PC-9 (cell line): ENCODE measurements around the gene MATN1. TPM values are rescaled to one million over a fixed set of nuclear protein-coding genes. Genes with fewer than 3 reads are reported as not detected.

Source experiments
- BruUV-seq: library from RNA; stranded (reverse); fragments of 400-500 nt; replicated peaks from 2 replicates; lab custom pipeline; 2021; lab: Mats Ljungman, UMichigan
- CTCF ChIA-PET: fragments of 300-600 bp; sonication (Branson Sonifier 250); formaldehyde crosslinking; loops from one replicate; lab custom pipeline; 2022; ENCODE audit warnings: antibody characterized with exemption; lab: Charles Lee
- POLR2A ChIA-PET: fragments of 300-600 bp; sonication (Branson Sonifier 250); formaldehyde crosslinking; loops from one replicate; lab custom pipeline; 2022; ENCODE audit warnings: antibody characterized with exemption; ENCODE audit not compliant: unreplicated experiment; lab: Charles Lee
- DNase-seq, 2 experiments: peaks; one replicate each; pipeline versions ENCODE4 v3.0.0 to v3.0.0-alpha.2; 2015 to 2022; ENCODE audit warnings: mixed read lengths in 1 of 2
- H2AFZ ChIP-seq: fragments of 200-600 bp; sonication (generic); 2 replicates; pipeline ENCODE4 v1.8.1; 2017; ENCODE audit warnings: antibody characterized with exemption
- H3F3A ChIP-seq: fragments of 200-600 bp; sonication (generic); 2 replicates; pipeline ENCODE4 v1.8.1; 2017; ENCODE audit warnings: antibody characterized with exemption, mild to moderate bottlenecking, low read depth; ENCODE audit not compliant: insufficient read depth
- H3K27ac ChIP-seq: fragments of 200-600 bp; sonication (generic); 2 replicates; pipeline ENCODE4 v1.6.1; 2016; ENCODE audit warnings: mixed run types
- H3K27me3 ChIP-seq: fragments of 200-600 bp; sonication (generic); 2 replicates; pipeline ENCODE4 v1.6.1; 2016; ENCODE audit warnings: low read depth, mixed run types; ENCODE audit not compliant: insufficient read depth
- H3K36me3 ChIP-seq: fragments of 200-600 bp; sonication (generic); 2 replicates; pipeline ENCODE4 v1.6.1; 2016; ENCODE audit warnings: low read depth, mixed run types
- H3K4me1 ChIP-seq: fragments of 200-600 bp; sonication (generic); replicated peaks from 2 replicates; pipeline ENCODE4 v1.6.1; 2016; ENCODE audit warnings: mixed run types; ENCODE audit not compliant: insufficient read depth
- H3K4me2 ChIP-seq: fragments of 200-600 bp; sonication (generic); 2 replicates; pipeline ENCODE4 v1.6.1; 2017; ENCODE audit warnings: mixed run types
- H3K4me3 ChIP-seq: fragments of 200-600 bp; sonication (generic); 2 replicates; pipeline ENCODE4 v1.6.1; 2016; ENCODE audit warnings: mixed run types
- H3K79me2 ChIP-seq: fragments of 200-600 bp; sonication (generic); 2 replicates; pipeline ENCODE4 v1.6.1; 2017; ENCODE audit warnings: low read depth, mixed run types
- H3K9me2 ChIP-seq: fragments of 200-600 bp; sonication (generic); 2 replicates; pipeline ENCODE4 v1.8.1; 2017; ENCODE audit warnings: mild to moderate bottlenecking; ENCODE audit not compliant: insufficient read depth
- H3K9me3 ChIP-seq: fragments of 200-600 bp; sonication (generic); 2 replicates; pipeline ENCODE4 v1.8.1; 2016; ENCODE audit warnings: low read depth; ENCODE audit not compliant: insufficient read depth
- H4K20me1 ChIP-seq: fragments of 200-600 bp; sonication (generic); 2 replicates; pipeline ENCODE4 v1.8.1; 2017; ENCODE audit not compliant: insufficient read depth
- EZH2 ChIP-seq: fragments of 200-600 bp; sonication (generic); IDR thresholded peaks from 2 replicates; pipeline ENCODE4 v1.8.0; 2017; ENCODE audit warnings: antibody characterized with exemption, low read depth
- intact Hi-C: fragments of 100-400 bp; cut with micrococcal nuclease; formaldehyde crosslinking; loops from one replicate; pipeline ENCODE4 v1.10.0; 2022; ENCODE audit not compliant: unreplicated experiment
- total RNA-seq: library from RNA; stranded (reverse); gene quantifications from 2 replicates; pipeline ENCODE4 v1.2.3, GENCODE V29; 2021
- TF ChIP-seq, protein P1 (sequence below): fragments of 200-600 bp; sonication (generic); conservative IDR thresholded peaks from 2 replicates; pipeline ENCODE4 v1.6.1; 2017; ENCODE audit warnings: mixed run types, antibody characterized with exemption, mild to moderate bottlenecking, moderate library complexity

Gene MATN1
- total RNA-seq, 1 experiment from 2014 or later: 0.37 TPM

DNA sequence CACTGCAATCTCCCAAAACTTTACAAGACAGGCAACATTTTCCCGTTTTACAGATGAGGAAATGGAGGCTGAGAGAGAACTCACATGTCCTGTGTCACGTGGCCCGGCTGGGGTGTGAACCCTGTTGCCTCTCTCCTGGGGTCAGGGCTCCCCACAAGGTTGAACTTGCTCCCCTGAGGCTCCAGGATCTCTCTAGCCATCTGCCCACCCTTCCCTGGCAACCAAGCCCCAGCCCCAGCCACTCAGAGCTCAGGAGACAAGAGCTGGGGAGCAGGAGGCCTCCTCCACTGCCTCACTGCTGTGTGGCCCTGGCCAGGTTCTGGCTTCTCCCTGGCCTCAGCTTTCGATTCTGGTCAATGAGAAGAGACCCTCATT is 22.4 kb upstream of the MATN1 start:
- ChIA-PET CTCF (no interaction called here), POLR2A (no interaction called here)
- Histone ChIP-seq H3K4me2 (no peak overlapping the region), H3K9me2 (no peaks in the 10 kb centered on the region), H3K27ac (no peak overlapping the region), H3K27me3 (no peaks in the 10 kb centered on the region), H3K36me3 (no peaks in the 10 kb centered on the region), H3F3A (no peaks in the 10 kb centered on the region), H3K9me3 (no peaks in the 10 kb centered on the region), H3K79me2 (no peaks in the 10 kb centered on the region), H3K4me1 (peaks cover 18% of the 10 kb centered on the region), H3K4me3 (no peak overlapping the region), H2AFZ (no peak overlapping the region), H4K20me1 (no peaks in the 10 kb centered on the region)
- DNase-seq: no peak
- no TSS peak for BruUV-seq
- TF ChIP-seq EZH2: no peak
- TF ChIP-seq, protein P1, sequence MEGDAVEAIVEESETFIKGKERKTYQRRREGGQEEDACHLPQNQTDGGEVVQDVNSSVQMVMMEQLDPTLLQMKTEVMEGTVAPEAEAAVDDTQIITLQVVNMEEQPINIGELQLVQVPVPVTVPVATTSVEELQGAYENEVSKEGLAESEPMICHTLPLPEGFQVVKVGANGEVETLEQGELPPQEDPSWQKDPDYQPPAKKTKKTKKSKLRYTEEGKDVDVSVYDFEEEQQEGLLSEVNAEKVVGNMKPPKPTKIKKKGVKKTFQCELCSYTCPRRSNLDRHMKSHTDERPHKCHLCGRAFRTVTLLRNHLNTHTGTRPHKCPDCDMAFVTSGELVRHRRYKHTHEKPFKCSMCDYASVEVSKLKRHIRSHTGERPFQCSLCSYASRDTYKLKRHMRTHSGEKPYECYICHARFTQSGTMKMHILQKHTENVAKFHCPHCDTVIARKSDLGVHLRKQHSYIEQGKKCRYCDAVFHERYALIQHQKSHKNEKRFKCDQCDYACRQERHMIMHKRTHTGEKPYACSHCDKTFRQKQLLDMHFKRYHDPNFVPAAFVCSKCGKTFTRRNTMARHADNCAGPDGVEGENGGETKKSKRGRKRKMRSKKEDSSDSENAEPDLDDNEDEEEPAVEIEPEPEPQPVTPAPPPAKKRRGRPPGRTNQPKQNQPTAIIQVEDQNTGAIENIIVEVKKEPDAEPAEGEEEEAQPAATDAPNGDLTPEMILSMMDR: no peak
- intact Hi-C loops: no loop called here

DNA sequence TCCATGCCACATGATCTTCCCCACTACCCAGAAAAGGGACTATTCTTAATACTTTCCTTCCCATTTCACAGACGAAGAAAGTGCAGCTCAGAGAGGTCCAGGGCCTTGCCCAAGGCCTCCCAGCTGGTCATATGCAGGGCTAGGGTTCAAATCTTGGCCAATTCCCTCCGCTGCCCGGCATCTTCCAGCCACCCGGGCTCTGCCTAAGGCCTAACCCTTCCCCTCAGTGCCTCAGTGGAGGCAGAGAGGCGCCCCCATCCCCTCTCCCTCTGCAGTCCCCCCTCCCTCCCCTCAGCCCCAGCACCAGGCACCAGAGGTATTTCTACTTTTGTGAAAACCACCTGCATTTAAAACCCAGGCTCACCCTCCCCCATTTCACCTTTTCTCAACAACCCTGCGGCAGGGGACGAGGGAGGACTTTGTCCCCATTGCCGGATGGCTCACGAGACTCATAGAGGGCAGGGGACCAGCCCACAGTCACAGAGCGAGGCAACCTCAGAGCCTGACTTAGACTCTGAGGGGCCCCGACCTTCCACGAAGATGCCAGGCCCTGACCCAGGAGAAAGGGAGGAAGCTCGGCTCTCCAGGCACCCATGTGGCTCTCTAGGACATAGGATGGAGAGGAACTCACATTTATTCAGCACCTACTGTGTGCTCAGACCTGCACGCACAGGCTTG is 21.9 kb upstream of the MATN1 start:
- no peak overlapping the region for H3K4me3 ChIP-seq
- CTCF ChIA-PET: no interaction called here
- no peaks in the 10 kb centered on the region for H3K9me3 ChIP-seq
- no peak overlapping the region for H2AFZ ChIP-seq
- no peaks in the 10 kb centered on the region for H3F3A ChIP-seq
- H3K4me2 ChIP-seq: no peak overlapping the region
- POLR2A ChIA-PET: no interaction called here
- intact Hi-C loops: no loop called here
- no peaks in the 10 kb centered on the region for H3K79me2 ChIP-seq
- DNase-seq: no peak
- no peaks in the 10 kb centered on the region for H3K36me3 ChIP-seq
- no peaks in the 10 kb centered on the region for H3K9me2 ChIP-seq
- H3K27ac ChIP-seq: no peak overlapping the region
- TF ChIP-seq EZH2: no peak
- TF ChIP-seq, protein P1: no peak
- no peaks in the 10 kb centered on the region for H3K27me3 ChIP-seq
- BruUV-seq: no TSS peak
- H3K4me1 ChIP-seq: peaks cover 20% of the 10 kb centered on the region
- H4K20me1 ChIP-seq: no peaks in the 10 kb centered on the region

DNA sequence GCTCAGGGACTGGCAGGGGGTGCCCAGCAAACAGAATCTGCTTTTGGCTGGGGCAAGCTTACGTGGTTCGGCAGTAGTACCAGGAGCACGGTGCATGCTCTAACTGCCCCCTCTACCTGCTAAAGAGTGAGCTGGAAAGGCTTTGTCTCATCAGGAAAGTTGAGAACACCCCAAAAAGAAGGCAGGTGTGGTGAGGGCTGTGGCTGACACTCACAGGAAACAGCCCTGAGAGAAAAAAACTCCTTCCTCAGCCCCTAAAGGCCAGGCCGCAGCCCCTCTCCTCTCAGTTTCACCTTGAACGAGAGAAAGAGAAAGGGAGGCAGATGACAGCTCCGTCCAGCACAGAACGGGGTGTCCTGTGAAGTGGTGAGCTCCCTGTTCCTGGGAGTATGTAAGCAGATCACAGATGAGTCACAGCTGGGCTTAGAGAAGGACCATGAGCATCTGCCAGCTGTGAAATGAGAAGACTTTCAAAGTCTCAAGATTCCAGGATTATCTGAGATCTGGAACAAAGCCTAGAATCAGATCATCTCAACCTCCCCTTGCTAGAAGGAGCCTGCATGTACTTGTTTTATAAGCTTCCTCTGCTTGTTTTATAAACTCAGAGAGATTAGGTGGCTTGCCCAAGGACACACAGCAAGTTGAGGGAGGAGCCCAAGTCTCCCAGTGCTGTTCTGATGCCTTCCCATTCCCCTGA is 20.8 kb upstream of the MATN1 start:
- Histone ChIP-seq H4K20me1 (no peaks in the 10 kb centered on the region), H3K4me3 (no peak overlapping the region), H3K4me1 (peaks cover 20% of the 10 kb centered on the region), H3K27ac (no peak overlapping the region), H3K9me2 (no peaks in the 10 kb centered on the region), H2AFZ (no peak overlapping the region), H3K9me3 (no peaks in the 10 kb centered on the region), H3F3A (no peaks in the 10 kb centered on the region), H3K4me2 (no peak overlapping the region), H3K27me3 (no peaks in the 10 kb centered on the region), H3K36me3 (no peaks in the 10 kb centered on the region), H3K79me2 (no peaks in the 10 kb centered on the region)
- no peak for TF ChIP-seq EZH2
- TF ChIP-seq, protein P1: no peak
- POLR2A ChIA-PET: interaction anchor here (0.5 to 0.7 kb wide), 3 partner anchors 13 to 25 kb away, joined by 8 to 19 read pairs (median 12); no protein-coding TSS in a partner anchor
- BruUV-seq: no TSS peak
- intact Hi-C loops: no loop called here
- DNase-seq: no peak
- CTCF ChIA-PET: interaction anchor here (1.0 kb wide), 1 partner anchor 36 kb away, joined by 7 read pairs; no protein-coding TSS in a partner anchor
